GM18519 (cell line): Measurements from ENCODE around the gene MUSK.
A peak's percentile ranks its signal among the peaks of the same experiment; 100 is the strongest.

Source experiments
- ATAC-seq: cut with Tn5 transposase; IDR thresholded peaks from one replicate; pipeline ENCODE4 v1.9.1; 2021; ENCODE audit warnings: mild to moderate bottlenecking, moderate library complexity; ENCODE audit not compliant: unreplicated experiment, low FRiP score

The MUSK gene

DNA sequence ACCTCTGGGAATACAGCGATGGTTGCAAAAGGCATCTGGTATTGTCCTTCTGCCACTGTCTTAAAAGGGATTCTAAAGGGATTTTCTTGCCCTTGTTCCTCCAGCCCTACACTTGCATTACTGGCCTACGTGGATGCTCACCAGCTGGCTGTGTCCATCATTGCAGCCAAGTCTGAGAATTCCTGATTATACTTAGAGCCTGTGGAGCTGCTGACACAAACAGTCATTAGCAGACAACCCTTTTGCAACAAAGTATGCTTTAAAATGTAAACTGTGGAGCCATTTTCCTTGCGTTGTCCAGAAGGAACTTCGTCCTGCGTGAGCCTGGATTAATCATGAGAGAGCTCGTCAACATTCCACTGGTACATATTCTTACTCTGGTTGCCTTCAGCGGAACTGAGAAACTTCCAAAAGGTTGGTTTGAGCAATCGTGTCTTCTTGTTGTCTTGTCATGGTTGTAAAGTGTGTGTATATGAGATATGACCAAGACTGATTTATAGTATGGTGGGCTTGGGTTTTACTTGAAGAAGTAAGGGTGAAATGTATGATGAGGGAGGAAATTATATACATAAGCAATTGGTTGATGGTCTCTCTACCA lies at the start of gene MUSK:
TSS of gene MUSK (plus strand) at position 222 of the 598 bp plus-strand sequence. CDS start at position 336, 114 bp downstream.
- no peak for ATAC-seq

DNA sequence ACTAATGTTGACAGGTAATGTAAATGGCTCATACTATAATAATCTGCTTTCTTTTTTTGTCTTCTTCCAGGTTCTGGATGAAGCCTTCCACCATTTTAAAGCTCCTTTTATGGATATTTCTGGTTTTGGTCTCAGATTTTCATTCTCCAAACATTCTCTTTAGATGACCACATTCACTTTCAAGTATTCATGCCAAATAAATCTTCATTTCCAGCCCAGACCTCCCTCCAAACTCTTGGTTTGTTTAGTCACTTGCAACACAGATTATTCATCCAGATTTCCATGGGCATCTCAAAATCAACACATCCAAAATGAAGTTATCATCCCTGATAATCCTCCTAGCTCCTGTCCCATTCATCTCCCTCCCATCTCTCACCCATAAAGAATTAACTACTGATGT lies 48.8 kb upstream of the MUSK start:
- ATAC-seq, result no peak

DNA sequence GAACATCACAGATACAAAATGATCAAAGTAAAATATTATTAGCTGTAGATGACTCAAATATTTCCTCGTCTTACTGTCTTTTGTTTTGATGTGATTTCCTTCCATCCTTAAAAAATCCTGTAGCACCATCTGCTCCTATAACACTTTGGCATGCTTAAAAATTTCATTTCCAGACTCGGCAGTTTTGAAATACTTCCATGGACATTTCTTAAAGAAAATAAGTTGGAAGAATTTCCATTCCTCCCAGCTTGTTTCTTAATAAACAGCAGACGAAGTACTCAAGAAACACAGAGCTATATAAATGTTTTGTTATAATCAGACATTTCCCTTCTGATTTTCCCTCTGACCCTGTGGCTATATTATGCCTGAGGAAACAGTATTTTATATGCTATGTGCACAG lies 47.9 kb upstream of the MUSK start:
- ATAC-seq, result no peak

DNA sequence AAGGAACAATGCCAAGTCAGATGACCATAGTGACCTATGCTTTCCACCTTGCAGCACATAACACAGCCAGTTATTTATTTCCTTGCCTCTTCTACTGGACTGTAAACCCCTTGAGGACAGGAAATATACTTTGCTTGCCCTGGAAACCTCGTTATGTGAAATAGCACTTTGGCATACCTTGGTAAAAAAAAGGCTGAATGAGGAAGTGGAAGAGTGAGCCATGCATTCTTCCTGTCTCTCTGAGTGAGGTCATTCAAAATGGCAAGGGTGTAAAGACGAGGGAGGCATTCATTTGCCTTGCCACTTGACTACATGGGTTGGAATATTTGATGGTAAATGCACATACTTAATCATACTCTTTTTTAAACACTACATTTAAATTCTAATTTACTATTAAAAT lies 46.2 kb upstream of the MUSK start:
- no peak for ATAC-seq

DNA sequence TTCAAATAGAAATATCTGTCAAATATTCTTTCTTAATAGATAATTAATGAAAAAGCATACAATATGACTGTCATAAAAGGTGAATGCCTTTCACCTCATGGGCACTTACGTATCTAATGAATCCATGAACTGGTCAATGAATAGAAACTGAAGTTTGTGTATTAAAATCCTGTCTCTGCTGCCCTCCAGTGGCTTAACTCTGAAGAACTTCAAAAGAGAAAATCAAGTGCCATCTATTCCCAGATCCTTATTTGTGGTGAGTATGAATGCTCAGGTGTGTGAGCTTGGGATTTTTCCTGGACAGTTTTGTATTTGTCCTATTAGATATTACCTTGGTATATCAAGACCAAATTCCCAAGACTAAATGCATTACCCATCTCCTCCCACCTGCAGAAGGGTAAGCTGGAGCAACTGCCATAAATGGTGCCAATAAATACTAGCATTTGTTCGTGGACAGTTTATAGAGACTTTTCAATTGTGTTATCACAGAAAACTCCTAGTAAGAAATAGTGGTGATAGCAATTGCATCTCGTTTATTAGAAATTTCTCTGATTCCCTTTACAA lies 45.0 kb upstream of the MUSK start:
- ATAC-seq, result no peak

DNA sequence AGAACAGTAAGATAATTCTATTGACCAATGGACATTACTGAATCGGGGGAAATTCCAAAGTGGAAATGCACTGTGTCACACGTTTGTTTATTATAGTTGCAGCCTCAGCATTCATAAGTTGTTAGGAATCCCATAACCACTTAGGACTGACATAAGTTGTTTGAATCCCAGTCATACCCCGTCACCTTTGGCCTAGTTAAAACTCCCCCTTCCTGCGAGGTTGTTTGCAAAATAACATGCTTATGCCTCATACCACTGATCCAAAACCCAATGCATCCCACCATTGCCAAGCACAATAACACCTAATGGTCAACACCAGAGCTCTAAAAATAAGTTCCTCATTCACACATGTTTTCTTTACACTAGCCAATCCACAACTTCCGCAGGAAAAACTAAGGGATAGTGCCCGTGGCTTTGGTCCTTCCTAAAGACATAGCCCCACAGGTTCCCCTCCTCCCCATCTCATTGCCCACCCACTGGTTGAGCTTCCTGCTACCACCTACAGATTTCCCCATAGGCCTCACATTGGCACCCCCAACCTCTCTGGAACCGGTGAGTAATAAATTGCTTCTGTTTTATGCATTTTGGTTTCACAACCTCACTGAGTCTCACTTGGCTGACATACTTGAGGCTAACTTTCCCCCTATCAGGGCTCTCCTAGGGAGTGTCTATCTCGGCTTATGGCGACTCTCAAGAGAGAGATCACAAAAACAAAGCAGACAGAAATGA lies 42.3 kb upstream of the MUSK start:
- ATAC-seq, result peak; percentile 92

DNA sequence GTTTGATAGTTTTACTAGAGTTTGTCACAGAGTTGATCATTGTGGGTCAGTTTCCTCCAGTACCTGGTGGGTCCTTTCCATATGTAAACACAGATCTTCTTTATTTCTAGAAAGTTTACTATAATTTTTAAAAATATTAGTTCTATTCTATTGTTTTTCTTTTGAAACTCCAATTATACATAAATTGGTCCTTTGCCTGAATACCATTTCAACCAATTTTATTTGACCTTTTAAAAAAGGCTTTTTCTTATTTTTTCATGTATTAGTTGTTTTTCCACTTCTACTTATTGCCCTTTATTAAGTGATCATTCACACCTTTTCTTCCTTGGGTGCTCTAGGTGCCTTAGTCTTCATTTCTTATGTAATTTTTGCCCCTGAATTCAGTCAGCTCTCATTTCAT lies 33.0 kb upstream of the MUSK start:
- ATAC-seq, result no peak

DNA sequence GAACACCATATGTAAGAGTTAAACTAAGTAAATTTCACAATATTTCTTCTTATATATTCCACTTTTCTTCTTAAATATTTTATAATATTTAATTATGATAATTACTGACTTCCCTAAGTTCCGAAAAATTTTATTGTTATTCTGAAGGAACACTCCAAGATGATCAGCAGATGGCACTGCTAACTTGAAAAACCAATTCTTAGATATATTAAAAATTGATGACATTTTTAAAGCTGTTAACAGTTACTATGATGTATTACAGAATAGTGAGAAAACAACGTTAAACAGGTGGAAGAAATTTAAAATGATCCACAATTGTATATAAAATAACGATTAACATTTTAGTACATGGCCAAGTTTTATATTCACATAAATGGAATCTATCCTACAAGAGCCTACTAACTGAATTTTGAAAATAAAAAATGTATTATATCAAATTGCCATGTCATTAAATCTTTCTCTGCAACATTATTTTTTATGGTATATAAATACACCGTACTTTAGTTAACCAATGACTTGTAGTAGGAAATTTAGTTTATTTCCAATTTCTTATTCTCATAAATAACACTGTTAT lies 30.1 kb upstream of the MUSK start:
- no peak for ATAC-seq

DNA sequence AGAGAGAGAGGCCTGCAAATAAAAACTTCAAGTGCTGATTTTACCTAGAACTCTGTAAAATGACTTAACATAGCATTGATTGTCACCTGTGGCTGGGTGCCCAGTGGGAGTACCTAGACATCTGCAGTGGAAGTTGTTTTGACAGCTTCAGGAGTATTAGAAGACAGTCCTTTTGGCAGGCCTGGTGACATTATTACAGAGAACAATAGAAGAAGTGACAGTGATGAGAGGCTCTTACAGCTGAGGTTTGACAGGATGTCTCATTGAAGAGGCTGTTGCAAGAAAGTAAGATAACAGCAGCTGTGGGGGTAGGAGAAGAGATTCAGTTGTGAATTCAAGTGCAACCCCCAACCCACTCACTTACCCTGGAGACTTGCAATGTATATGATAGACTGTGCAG lies 27.9 kb upstream of the MUSK start:
- ATAC-seq, result no peak

DNA sequence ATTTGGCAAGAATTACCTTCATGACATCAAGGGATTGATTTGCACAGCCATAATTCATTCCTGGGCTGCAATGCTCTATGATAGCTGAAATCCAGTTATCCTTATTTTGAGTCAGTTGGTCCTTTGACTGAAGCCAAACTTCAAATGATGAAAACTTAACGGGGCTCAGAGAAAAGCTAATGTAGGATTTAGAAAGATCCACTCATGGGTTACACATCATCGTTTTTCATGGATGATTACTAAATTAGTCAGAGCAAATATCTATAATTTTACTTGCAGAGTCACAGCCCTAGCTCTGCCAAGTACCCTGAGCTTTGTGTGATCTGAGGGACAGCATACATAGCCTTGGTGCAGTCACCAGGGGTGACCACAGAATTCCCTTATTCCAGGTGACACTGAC lies 27.3 kb upstream of the MUSK start:
- ATAC-seq, result no peak

DNA sequence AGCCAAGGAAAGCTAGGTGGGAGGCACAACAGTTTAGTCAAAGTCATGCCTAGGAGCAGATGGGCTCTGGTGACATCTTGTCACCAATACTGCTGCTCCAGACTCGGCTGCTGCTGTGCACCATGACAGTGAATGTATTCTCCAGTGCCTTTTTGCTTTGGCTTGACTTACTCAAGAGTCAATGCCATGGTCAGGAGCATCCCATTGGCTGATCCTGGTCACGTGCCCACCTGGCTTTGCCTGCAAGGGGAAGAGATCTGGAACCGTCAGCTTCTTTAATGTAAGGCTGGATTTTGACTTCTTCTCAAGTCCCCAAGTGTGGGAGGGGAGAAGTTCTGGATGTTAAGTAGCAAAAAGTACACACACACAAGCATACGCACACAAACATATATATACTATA lies 19.9 kb upstream of the MUSK start:
- ATAC-seq, result no peak

DNA sequence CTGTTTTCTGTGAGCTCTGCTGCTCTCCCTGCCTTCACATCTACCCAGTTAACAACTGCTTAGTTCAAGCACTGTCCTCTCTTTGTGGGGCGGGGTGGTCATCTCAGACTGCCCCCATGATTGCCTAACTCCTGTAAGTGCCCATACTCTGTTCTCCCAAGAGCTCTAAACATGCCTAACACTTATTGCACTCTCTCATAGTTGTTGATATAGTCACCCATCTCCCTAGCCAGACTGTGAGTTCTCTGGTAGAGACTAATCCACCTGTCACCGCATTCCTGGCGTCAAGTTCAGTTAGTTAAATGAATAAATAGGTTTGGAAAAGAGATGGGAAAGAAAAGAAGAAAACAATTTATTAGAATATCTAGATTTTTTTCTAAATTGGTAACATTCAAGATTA lies 18.3 kb upstream of the MUSK start:
- no peak for ATAC-seq

DNA sequence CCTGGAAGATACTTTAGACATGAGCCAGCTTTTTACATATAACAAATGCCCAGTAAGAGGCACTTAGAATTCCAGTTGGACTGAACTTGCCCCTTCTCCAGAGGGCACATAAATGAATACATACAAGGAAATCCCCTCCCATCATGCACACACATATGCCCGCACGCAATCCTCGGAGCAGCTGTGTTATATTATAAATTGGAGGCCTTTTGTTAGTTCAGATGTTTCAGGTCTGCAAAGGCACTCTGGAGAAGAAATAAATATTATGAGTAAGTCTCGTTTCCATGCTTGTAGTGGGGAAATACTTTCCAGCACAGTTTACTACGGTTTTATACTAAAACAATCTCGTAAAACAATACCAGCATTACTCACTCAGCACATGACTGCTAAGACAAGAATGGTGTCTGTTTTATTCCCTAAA lies 17.6 kb upstream of the MUSK start:
- no peak for ATAC-seq

DNA sequence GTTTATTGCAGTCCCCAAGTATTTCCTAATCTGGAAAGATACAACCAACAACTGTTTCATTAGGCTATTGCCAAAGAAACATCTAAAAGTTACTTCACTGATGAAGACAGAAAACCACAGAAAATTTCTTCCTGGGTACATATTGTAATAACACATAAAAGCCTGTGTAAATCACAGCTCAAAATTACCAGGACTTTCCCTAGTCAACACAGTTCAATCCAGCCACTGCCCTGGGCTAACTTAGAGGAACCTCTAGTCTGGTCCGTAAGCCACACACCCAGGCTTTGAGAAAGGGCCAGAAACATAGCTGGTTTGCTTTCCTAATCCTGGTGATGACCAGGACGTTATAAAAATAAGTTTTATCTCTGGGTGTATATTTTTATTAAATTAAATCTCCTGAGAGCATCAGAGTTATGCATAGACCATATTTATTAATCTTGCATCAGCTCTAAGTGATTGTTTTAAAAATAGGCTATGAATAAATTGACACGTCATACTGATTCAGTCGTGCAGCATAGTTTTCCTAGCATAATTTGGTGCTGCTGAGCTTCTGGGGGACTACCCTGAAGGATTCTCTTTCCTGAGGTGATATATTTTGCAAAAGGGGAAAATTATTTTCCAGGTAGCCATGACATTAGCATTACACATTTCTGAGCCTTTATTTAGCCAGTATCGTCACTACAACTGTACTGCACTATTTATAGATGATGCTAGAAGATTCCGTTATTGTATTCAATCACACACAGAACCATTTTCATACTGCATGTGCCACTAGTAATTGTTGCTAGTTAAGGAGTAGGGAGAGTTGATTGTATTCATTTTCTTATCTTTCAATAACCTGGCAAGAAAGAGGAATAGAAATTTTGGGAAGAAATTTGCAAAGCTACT lies 12.6 kb upstream of the MUSK start:
- ATAC-seq, result no peak

DNA sequence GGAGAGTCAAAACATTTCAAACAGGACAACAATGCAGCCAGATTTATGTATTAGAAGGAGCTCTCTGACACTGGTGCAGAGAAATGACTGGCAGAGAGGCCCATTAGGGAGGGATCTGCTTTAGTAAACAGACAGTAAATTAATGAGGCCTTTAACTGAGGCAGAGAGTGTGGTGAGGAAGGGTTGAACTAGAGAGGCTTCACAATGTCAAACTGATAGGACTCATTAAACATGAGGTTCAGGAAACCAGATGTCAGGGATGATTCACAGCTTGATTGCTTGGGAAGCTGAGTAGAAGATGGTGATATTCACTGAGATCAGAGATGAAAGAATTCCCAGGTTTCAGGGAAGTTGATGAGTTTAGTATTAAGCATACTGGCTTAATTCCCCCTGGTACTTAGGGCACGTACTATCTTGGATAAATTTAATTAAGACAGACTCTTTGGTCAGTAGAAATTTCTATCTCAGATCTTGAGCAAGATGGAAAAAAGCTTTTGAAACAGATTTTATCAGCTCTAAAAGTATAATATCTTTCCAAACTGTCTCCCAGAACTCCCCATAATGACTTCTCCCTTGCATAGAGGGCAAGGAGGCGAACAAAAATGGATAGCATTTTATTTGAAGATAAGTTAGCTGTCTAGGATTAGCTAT lies 8.6 kb upstream of the MUSK start:
- no peak for ATAC-seq

DNA sequence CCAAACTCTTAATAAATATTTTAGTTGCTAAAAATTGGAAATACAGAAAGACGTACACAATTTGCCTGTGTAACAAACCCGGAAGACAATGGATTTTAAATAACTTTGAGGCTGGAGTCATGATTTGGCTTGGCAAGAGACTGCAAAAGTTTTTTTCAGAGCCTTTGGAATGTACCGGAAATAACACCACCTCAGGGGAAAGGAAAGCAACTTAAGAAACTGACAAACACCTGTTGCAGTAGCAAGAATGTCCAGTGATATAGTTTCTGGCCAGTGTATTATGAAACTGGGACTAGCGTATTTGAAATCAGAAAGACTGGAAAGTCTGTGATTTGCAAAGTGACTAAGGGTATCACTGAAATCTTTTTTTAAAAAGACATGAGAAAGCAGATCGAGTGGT lies 842 bp downstream of the MUSK start:
- ATAC-seq, result no peak

DNA sequence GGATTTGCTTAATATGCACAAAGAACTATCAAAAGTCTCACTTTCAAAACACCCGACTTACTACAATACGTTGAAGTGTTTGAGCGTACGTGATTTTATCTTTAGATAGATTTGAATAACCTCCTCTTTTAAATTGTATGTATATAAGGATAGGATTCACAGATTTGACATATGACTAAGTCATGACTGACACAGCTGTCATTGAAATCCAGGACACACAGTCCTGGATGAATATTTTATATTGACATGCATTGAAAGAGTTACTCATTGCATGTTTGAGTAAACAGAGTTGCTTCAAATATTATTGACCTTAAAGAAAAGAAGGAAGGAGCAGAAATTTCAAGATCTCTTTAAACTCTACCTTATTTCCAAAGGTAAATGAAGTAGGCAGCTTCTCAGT lies 3.3 kb downstream of the MUSK start:
- ATAC-seq, result no peak

DNA sequence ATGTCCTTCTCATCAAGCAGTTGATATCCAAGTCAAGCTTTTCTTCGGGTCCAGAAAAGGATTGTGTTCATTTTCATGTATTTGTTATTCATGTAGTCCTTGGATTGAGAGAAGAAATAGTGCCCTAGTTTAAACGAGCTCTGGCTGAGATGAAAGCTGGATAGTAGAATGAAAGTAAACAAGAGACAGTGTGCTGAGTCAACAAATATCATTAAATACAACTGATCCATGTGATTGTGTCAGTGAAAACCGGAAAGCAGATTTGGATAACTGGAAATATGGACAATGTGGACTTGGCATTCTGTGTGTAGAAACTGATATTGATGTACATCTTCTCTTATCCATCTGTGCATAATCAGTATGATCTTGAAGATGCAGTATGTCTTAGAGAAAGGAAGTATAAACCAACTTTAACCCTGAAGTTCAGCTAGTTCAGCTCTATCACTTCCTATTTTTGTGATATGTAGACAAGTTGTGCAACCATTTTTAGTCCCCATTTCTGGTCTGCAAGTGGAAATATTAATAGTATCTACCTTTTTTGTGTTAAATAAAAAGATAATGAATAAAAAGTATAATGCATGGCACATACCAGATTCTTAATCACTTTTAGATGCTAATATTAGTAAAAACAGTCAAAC lies 4.4 kb downstream of the MUSK start:
- no peak for ATAC-seq

DNA sequence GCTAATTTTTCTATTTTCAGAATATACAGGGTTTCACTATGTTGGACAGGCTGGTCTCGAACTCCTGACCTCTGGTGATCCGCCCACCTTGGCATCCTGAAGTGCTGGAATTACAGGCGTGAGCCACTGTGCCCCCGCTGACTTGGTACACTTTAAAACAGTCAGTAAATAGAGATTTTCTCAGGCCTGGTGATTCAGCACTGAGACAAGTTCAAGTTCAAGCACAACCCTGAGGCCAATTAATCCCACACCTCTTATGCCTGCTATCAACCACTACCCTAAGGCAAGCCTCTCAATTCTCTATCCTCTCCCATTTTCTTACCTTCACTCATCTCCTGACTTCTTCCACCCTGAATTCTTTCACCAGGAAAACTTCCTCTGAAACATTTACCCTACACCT lies 18.9 kb downstream of the MUSK start:
- ATAC-seq, result no peak

DNA sequence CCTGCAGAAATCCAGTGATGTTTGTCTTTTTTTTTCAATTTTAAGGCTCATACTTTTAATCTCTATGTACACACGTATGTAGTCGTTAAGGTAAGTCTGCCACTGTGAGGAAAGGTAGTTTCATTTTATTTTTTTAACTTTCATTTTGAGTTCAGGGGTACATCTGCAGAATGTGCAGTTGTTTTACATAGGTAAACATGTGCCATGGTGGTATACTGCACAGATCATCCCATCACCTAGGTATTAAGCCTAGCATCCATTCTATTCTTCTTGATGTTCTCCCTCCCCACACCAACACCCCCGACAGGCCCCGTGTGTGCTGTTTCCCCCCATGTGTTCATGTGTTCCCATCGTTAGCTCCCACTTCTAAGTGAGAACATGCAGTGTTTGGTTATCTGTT lies 19.7 kb downstream of the MUSK start:
- ATAC-seq, result no peak
